COR-L47 (cell line): ENCODE measurements around the gene SLC1A7.
"Not testable (repeated sequence)": the region's sequence is repeated elsewhere in the genome, so short reads cannot be mapped to it uniquely, and the experiment has no call there.

ENCODE experiments used
- DNase-seq: peaks from one replicate; lab custom pipeline; 2025; lab: John Stamatoyannopoulos, UW

The SLC1A7 gene

GRCh38 chr1:53142226-53142853 is at the start of gene SLC1A7:
Gene SLC1A7 (minus strand): TSS chr1:53142638. CDS start chr1:53142449, 189 bp downstream.
- no peak for DNase-seq

DNA sequence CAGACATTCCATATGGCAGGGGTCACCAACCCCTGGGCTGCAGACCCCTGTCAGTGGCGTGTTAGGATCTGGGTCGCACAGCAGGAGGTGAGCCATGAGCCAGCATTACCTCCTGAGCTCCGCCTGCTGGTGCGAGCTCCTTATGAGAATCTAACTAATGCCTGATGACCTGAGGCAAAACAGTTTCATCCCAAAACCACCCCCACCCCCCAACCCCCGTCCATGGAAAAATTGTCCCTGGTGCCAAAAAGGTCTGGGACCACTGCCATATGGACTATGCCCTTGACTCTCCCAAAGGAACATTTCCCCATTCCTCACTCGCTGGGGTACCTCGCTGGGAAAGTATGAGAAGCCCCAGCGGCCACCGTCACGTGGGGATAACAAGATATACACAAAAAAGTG is 47.8 kb upstream of the SLC1A7 start:
- DNase-seq = no peak

DNA sequence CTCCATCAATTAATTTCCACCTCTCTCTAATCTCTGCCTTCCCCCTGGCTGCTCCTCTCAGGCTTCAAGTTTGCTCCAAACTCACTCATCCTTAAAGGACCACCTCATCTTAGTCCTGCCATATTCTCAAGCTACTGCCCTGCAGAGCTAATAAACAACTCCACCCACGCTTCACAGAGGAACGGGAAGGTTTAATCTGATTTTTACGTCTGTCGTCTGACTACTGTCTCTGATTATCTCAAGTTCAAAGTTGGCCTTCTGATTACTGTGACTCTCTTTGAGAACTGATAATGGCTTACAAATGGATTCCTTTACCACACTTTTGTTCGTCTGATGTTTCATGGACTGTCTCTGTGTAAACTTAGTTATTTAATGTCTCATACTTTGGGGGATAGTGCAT is 46.6 kb upstream of the SLC1A7 start:
- no peak for DNase-seq

DNA sequence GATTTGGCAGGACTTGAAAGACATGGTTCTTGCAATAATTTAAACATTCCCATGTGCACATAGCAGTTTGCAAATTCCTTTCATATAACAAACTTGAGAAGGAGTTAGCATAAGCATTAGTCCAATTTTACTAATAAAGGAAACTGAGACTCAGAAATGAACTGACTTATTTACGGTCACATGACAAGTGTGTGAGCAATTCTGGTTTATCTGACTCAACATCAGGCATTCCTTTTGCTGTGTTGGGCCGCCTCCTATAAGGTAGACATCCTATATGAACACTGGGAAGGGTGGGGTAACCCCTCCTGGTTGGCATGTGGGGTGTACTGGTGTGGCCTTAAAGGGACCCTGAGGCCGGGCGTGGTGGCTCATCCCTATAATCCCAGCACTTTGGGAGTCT is 45.7 kb upstream of the SLC1A7 start:
- no peak for DNase-seq

GRCh38 chr1:53187401-53187800 is 45.0 kb upstream of the SLC1A7 start:
- no peak for DNase-seq

DNA sequence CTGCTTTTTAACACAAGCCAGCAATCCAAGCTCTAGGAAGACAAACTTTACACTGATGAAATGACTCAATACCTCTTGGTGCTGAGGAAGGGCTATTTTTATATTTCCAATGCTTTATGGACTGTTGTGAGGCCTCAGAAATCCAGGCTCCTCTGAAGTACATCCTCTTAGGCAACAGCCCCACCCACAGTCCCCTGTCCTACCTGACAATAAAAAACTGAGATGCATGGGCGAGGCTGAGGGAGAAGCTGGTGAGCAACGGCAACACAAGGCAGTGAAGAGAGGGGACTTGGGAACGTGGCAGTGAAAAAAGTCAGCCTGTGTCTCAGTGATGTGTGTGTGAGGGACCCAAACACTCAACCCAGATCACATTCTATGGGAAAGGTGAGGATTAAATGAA is 44.1 kb upstream of the SLC1A7 start:
- DNase-seq = no peak

DNA sequence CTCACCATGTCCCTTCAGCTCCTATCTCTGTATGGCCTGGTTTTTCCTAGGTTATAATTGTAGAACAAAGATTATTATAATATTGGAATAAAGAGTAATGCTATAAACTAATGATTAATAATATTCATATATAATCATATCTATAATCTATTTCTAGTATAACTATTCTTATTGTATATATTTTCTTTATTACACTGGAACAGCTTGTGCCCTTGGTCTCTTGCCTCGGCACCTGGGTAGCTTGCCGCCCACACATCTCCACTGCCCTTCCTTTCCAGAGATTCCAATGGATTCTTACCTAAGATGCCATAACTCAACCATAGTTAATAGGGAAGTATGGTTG is 43.5 kb upstream of the SLC1A7 start:
- not testable (repeated sequence) for DNase-seq

- DNase-seq = no peak
Observed at GRCh38 chr1:53183095-53183990, 40.9 kb upstream of the SLC1A7 start.

GRCh38 chr1:53182716-53183094 is 40.3 kb upstream of the SLC1A7 start:
- no peak for DNase-seq

DNA sequence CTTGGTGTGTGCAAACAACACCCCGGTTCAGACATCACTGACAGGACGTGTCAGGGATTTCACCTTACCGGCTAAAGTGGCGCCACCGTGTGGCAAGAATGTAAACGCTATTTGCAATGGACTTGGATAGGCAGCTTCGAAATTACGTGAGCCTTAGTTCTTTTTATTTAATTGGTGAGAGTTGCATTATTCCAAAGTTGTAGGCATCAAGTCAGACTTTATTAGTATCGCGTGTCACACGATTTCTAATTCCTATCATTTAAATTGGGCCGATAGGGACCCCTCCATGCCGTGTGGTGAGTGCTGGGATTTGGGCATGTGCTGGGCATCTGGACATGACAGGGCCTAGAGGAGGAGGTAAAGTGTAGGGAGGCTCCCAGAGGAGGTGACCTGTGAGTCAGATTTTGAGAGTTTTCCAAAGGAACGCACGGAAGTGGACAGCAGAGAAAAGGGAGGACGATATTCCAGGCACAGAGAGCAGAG is 39.7 kb upstream of the SLC1A7 start:
- peak; percentile 65 for DNase-seq

DNA sequence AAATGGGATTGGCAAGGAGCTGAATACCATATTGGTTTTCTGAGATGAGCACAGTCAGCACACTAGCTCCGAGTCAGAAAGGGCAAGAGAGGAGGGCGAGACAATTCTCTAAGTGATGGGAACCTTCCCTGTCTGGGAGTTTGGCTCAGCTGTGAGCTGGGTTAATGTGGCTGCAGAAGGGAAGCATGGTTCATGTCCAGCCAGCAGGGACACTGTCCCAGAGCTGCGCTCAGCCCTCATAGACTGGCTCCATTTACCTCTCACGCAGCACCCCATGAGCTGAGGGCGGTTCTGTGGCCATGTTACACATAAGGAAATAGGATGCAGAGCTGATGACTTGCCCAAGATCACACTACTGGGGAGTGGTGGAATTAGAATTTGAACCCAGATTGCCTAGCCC is 38.5 kb upstream of the SLC1A7 start:
- no peak for DNase-seq

DNA sequence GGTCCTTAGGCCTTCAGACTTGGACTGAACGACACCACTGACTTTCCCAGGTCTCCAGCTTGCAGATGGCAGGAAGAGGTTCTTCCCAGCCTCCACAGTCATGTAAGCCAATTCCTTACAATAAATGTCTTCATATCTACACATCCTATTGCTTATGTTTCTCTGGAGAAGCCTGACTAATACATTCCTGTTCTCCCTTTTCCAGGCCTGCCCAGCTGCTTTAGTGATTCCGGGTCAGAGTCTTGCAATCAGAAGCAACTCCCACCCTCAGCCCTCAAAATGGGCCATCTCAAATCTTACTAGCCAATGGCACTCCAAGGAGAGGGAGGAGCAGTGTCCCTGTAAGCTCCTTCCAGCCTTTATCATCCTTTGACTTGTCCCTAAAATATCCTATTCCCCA is 37.8 kb upstream of the SLC1A7 start:
- DNase-seq = no peak

- DNase-seq = peak; percentile 37
Observed at GRCh38 chr1:53176452-53177208, 34.2 kb upstream of the SLC1A7 start.

DNA sequence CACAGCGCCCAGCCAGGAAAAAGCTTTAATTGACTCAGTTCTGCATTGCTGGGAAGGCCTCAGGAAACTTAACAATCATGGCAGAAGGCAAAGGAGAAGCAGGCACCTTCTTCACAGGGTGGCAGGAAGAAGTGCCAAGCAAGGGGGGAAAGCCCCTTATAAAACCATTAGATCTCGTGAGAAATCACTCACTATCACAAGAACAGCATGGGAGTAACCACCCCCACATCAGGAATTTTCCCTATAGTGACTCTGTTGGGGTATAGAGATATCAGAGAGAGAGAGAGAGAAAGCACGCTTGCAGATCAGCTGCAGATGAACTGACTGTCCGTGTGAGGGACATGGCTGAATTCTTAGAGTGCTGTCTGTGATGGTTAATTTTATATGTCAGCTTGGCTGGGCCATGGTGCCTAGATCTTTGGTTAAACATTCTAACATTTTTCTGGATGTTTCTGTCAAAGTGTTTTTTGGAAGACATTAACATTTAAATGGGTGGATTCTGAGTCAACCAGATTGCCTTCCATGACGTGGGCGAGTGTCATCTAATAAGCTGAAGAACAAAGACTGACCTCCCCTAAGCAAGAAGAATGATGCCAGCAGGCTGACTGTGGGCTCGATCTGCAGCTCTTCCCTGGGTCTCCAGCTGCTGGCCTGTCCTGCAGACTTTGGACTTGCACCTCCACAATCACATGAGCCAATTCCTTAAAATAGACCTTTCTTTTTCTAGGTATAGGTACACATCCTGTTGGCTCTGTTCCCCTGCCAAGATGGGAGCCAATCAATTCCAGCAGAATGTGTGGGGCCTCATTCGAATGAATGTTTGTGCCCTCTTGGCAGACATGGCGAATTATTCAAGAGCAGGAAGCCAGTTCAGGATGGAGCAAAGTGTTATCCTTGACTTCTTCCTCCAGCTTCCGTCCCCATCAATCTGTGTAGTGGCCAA is 32.8 kb upstream of the SLC1A7 start:
- DNase-seq = no peak

GRCh38 chr1:53172426-53173128 is 30.1 kb upstream of the SLC1A7 start:
- peak; percentile 4 for DNase-seq

- no peak for DNase-seq
Observed at GRCh38 chr1:53166912-53167311, 24.5 kb upstream of the SLC1A7 start.

- no peak for DNase-seq
Observed at GRCh38 chr1:53166366-53166765, 23.9 kb upstream of the SLC1A7 start.

- DNase-seq = no peak
Observed at GRCh38 chr1:53165408-53165961, 23.0 kb upstream of the SLC1A7 start.

DNA sequence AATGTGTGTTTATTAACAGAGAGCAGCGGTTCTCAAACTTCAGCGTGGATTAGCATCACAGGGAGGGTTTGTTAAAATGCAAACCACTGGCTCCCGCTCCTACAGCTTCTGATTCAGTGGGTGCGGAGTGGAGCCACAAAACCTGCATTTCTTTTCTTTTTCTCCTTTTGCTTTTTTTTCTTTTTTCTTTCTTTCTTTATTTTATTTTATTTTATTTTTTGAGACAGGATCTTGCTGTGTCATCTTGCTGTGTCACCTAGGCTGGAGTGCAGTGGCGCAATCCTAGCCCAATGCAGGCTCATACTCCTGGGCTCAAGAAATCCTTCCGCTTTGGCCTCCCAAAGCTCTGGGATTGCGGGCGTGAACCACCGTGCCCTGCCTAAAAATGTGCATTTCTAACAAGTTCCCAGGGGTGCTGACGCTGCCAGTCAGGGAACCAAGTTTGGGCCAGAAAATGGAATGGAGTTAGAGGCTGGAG is 20.9 kb upstream of the SLC1A7 start:
- no peak for DNase-seq

- DNase-seq = no peak
Observed at GRCh38 chr1:53162621-53163020, 20.2 kb upstream of the SLC1A7 start.
